Metanephros (tissue), 2 donors: ENCODE measurements around the gene ENO3. TPM values are rescaled to one million over a fixed set of nuclear protein-coding genes. Genes with fewer than 3 reads are reported as not detected.

Source experiments
- small RNA-seq: library from RNA; depleted of rRNA; stranded (forward); fragments of <200 nt; gene quantifications from one replicate; pipeline ENCODE3, GENCODE V24; 2014; ENCODE audit warnings: low replicate concordance
- total RNA-seq: library from RNA; depleted of rRNA; stranded (reverse); fragments of >200 nt; gene quantifications from one replicate; pipeline ENCODE4 v1.2.3, GENCODE V29; 2014

ENO3 gene
- 699 TPM for total RNA-seq

GRCh38 chr17:4950746-4951204 lies at the start of gene ENO3:
Gene ENO3 (plus strand): TSS chr17:4951119. CDS start chr17:4951830, 711 bp downstream.

GRCh38 chr17:4903051-4903818 lies 47.7 kb upstream of the ENO3 start, which contains the start of gene CHRNE:
Gene CHRNE (minus strand): TSS chr17:4903098. CDS start chr17:4903063, 35 bp downstream.

GRCh38 chr17:4931963-4932362 lies 19.0 kb upstream of the ENO3 start, which contains the start of gene GP1BA:
Gene GP1BA (plus strand): TSS chr17:4932277. CDS start chr17:4932605, 328 bp downstream.

GRCh38 chr17:4939796-4940554 lies 10.9 kb upstream of the ENO3 start, which contains the start of the genes RNF167 and SLC25A11:
Gene RNF167 (plus strand): TSS chr17:4940268. CDS start chr17:4940910, 642 bp downstream.
Gene SLC25A11 (minus strand): TSS chr17:4940046. CDS start chr17:4939910, 136 bp downstream.

GRCh38 chr17:4948166-4948930 lies 2.6 kb upstream of the ENO3 start, which contains the start of gene PFN1:
Gene PFN1 (minus strand): TSS chr17:4948530. CDS start chr17:4948394, 136 bp downstream.

GRCh38 chr17:4967539-4968485 lies 16.9 kb downstream of the ENO3 start, which contains the start of gene SPAG7:
Gene SPAG7 (minus strand): TSS chr17:4967817. CDS start chr17:4967804, 13 bp downstream.

GRCh38 chr17:4986951-4987766 lies 36.2 kb downstream of the ENO3 start, which contains the start of gene CAMTA2:
Gene CAMTA2 (minus strand): TSS chr17:4987675. CDS start chr17:4986222, 1,453 bp downstream.

GRCh38 chr17:4997302-4998026 lies 46.5 kb downstream of the ENO3 start, which contains the start of the genes INCA1 and KIF1C:
Gene INCA1 (minus strand): TSS chr17:4997522. CDS start chr17:4994437, 3,085 bp downstream.
Gene KIF1C (plus strand): TSS chr17:4997950. CDS start chr17:5000247, 2,297 bp downstream.

Small RNAs within 50 kb of the gene (small RNA-seq; reads per million reads assigned to genes)
- gene MIR6864 (not detected), gene MIR6865 (not detected)

Other genes with a start within 250 kb of the ENO3 start
- gene PELP1, start 247.0 kb upstream of the ENO3 start, total RNA-seq = 76.5 TPM
- gene ARRB2, start 240.5 kb upstream of the ENO3 start, total RNA-seq = 21.9 TPM
- 19.4 TPM for gene MED11, start 219.7 kb upstream of the ENO3 start, total RNA-seq
- 0.99 TPM for gene ZMYND15, start 211.3 kb upstream of the ENO3 start, total RNA-seq
- 14.1 TPM for gene CXCL16, start 211.2 kb upstream of the ENO3 start, total RNA-seq
- gene TM4SF5, start 179.2 kb upstream of the ENO3 start, total RNA-seq = 0.53 TPM
- gene VMO1, start 164.8 kb upstream of the ENO3 start, total RNA-seq = 1.9 TPM
- 5.0 TPM for gene GLTPD2, start 162.2 kb upstream of the ENO3 start, total RNA-seq
- 118 TPM for gene PSMB6, start 155.0 kb upstream of the ENO3 start, total RNA-seq
- gene PLD2, start 144.0 kb upstream of the ENO3 start, total RNA-seq = 28.2 TPM
- gene MINK1, start 117.8 kb upstream of the ENO3 start, total RNA-seq = 46.9 TPM
- 5.6 TPM for gene C17orf107, start 51.6 kb upstream of the ENO3 start, total RNA-seq
- 1.9 TPM for gene CHRNE, start 48.0 kb upstream of the ENO3 start, total RNA-seq
- 0.88 TPM for gene GP1BA, start 18.8 kb upstream of the ENO3 start, total RNA-seq
- 70.5 TPM for gene SLC25A11, start 11.1 kb upstream of the ENO3 start, total RNA-seq
- 33.1 TPM for gene RNF167, start 10.9 kb upstream of the ENO3 start, total RNA-seq
- 419 TPM for gene PFN1, start 2.6 kb upstream of the ENO3 start, total RNA-seq
- gene SPAG7, start 16.7 kb downstream of the ENO3 start, total RNA-seq = 76.4 TPM
- 15.8 TPM for gene CAMTA2, start 36.6 kb downstream of the ENO3 start, total RNA-seq
- 0.58 TPM for gene INCA1, start 46.4 kb downstream of the ENO3 start, total RNA-seq
- gene KIF1C, start 46.8 kb downstream of the ENO3 start, total RNA-seq = 44.0 TPM
- gene SLC52A1, start 84.3 kb downstream of the ENO3 start, total RNA-seq = 0.58 TPM
- gene ZFP3, start 127.3 kb downstream of the ENO3 start, total RNA-seq = 6.9 TPM
- gene ZNF232, start 160.8 kb downstream of the ENO3 start, total RNA-seq = 10.4 TPM
- 1.7 TPM for gene USP6, start 164.9 kb downstream of the ENO3 start, total RNA-seq
- gene ZNF594, start 240.7 kb downstream of the ENO3 start, total RNA-seq = 17.3 TPM